Measurements from ENCODE around the gene USP3.
A peak's percentile ranks its signal among the peaks of the same experiment; 100 is the strongest.

GRCh38 chr15:63599401-63600000 lies 95.1 kb downstream of the USP3 start:
- TF ChIP-seq CTCF (IDR thresholded peaks at IDR 0.05) (peak; percentile 61 to 91 (median 85)), POLR2A (IDR thresholded peaks at IDR 0.05) (peak in 2 of 3 donors; percentile 49 to 61)

Data from body of pancreas (tissue), 4 donors.